ENCODE results near the gene CSMD2.
"Not testable (repeated sequence)": the region's sequence is repeated elsewhere in the genome, so short reads cannot be mapped to it uniquely, and the experiment has no call there.

The CSMD2 gene

GRCh38 chr1:34108269-34108668, 56.8 kb downstream of the CSMD2 start:
- TF ChIP-seq, protein P1, sequence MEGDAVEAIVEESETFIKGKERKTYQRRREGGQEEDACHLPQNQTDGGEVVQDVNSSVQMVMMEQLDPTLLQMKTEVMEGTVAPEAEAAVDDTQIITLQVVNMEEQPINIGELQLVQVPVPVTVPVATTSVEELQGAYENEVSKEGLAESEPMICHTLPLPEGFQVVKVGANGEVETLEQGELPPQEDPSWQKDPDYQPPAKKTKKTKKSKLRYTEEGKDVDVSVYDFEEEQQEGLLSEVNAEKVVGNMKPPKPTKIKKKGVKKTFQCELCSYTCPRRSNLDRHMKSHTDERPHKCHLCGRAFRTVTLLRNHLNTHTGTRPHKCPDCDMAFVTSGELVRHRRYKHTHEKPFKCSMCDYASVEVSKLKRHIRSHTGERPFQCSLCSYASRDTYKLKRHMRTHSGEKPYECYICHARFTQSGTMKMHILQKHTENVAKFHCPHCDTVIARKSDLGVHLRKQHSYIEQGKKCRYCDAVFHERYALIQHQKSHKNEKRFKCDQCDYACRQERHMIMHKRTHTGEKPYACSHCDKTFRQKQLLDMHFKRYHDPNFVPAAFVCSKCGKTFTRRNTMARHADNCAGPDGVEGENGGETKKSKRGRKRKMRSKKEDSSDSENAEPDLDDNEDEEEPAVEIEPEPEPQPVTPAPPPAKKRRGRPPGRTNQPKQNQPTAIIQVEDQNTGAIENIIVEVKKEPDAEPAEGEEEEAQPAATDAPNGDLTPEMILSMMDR (conservative IDR thresholded peaks at IDR 0.05), result no peak
- H3K27ac ChIP-seq, result no peak overlapping the region

DNA sequence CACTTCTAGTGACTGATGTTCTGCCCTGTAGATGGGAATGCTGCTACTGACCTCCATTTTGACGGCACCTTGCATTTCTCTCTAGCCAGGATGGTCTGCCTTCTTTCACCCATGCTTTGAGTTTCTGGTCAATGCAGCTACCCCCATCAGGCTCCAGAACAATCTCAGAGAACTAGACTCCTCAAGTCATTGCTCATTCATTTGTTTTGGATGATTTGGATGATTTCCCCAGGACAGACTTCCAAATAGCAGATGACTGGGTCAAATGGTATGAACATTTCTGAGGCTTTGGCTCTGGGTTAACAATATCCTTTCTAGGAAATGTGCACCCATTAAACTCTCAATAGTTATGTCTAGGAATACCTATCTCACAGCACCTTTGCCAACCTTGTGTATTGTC, 63.9 kb downstream of the CSMD2 start:
- TF ChIP-seq, protein P1 (conservative IDR thresholded peaks at IDR 0.05), result no peak
- H3K27ac ChIP-seq, result no peak overlapping the region

- no peak overlapping the region for H3K27ac ChIP-seq
- TF ChIP-seq, protein P1 (conservative IDR thresholded peaks at IDR 0.05), result no peak
These were observed 64.7 kb downstream of the CSMD2 start for GRCh38 chr1:34100332-34100731.

- not testable (repeated sequence) for H3K27ac ChIP-seq
These were observed 72.6 kb downstream of the CSMD2 start for GRCh38 chr1:34092399-34092798.

DNA sequence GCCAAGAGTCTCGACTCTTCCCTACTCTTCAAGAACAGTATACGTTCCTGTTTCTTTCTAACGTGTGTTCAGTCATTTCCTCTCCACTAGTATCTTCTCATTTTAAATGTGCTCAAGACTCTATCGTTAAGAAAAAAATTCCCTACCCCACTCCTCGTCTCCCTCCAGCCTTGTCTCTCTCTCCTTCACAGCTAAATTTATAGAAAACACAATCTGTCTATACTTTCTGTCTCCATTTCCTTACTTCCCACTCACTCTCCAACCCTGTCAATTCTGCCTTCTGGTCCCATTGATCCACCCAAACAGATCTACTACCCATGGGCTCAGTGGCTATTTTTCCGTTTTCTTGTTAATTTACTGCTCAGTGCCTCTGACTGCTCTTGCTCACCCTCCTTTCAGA, 75.3 kb downstream of the CSMD2 start:
- TF ChIP-seq, protein P1 (conservative IDR thresholded peaks at IDR 0.05), result no peak
- no peak overlapping the region for H3K27ac ChIP-seq

GRCh38 chr1:34087986-34088385, 77.0 kb downstream of the CSMD2 start:
- H3K27ac ChIP-seq, result no peak overlapping the region
- TF ChIP-seq, protein P1 (conservative IDR thresholded peaks at IDR 0.05), result no peak

DNA sequence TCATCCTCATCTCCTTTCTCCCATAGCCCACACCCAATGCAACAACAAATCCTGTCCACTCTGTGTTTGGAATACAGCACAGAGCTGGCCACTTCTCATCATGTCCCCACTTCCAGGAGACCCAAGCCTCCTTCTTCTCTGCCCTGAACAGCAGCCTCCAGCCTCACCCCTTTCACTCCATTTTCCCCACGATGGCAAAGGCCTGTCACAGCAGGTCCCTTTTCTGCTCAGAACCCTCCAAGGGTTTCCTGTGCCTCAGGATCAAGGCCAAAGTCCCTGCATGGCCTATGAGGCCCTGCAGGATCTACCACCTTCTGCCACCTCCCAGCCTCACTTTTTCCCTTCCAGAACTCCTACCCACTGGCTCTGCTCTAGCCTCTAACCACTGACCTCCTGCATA, 78.5 kb downstream of the CSMD2 start:
- TF ChIP-seq, protein P1 (conservative IDR thresholded peaks at IDR 0.05), result no peak
- H3K27ac ChIP-seq, result no peak overlapping the region

DNA sequence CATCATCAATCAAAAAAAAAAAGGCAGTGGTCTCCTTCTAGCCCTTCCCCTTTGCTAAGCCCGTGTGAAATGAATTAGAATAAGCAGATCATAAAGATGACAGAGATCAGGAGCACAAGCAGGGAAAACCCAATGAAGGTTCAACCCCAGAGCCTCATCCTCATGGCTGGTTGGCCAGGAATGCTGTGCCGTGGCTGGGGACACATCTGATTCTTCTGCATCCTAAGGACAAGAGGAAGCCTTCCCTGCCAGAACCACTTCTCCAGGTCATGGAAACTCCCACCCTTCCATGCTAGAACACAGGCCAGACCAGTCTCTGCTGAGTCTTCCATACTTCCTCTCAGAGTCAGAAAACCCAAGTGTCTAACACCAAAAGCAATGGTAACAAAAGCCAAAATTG, 81.1 kb downstream of the CSMD2 start:
- no peak overlapping the region for H3K27ac ChIP-seq
- TF ChIP-seq, protein P1 (conservative IDR thresholded peaks at IDR 0.05), result no peak

DNA sequence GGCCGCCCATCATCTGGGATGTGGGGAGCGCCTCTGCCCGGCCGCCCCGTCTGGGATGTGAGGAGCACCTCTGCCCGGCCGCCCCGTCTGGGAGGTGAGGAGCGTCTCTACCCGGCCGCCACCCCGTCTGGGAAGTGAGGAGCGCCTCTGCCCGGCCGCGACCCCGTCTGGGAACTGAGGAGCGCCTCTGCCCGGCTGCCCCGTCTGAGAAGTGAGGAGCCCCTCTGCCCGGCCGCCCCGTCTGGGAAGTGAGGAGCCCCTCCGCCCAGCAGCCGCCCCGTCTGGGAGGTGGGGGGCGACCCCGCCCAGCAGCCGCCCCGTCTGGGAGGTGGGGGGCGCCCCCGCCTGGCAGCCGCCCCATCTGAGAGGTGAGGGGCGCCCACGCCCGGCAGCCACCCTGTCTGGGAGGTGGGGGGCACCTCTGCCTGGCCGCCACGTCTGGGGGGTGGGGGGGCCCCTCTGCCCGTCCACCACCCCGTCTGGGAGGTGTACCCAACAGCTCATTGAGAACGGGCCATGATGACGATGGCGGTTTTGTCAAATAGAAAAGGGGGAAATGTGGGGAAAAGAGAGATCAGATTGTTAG, 82.9 kb downstream of the CSMD2 start:
- H3K27ac ChIP-seq, result not testable (repeated sequence)

Data from VCaP (cell line).